Breast epithelium (tissue), 3 donors: ENCODE measurements around the gene PDIA5.

Source experiments
- CTCF ChIP-seq, 3 donors: fragments of 450-650 bp; IDR thresholded peaks; one replicate each; pipeline ENCODE4 v1.5.1; 2016 to 2017; ENCODE audit warnings: antibody characterized with exemption in 3 of 3, mild to moderate bottlenecking in 3 of 3, moderate library complexity in 3 of 3
- POLR2AphosphoS5 ChIP-seq, 3 donors: sonication (generic); formaldehyde crosslinking; IDR thresholded peaks; one replicate each; pipeline ENCODE4 v1.6.1; 2017; ENCODE audit warnings: antibody characterized with exemption in 3 of 3

GRCh38 chr3:123202451-123202850 lies 135.6 kb downstream of the PDIA5 start:
- TF ChIP-seq POLR2AphosphoS5 (IDR thresholded peaks at IDR 0.05) (no peak), CTCF (IDR thresholded peaks at IDR 0.05) (no peak)
